Mesothelial cell of epicardium (in vitro differentiated cells): ENCODE results near the gene CTF1. TPM values are rescaled to one million over a fixed set of nuclear protein-coding genes. Genes with fewer than 3 reads are reported as not detected.
"Not testable (repeated sequence)": the region's sequence is repeated elsewhere in the genome, so short reads cannot be mapped to it uniquely, and the experiment has no call there.

Experiments
- DNase-seq, 2 experiments: peaks; one replicate each; pipeline ENCODE4 v3.0.0; 2021; ENCODE audit warnings: low spot score in 2 of 2; ENCODE audit not compliant: unreplicated experiment in 2 of 2
- H3K27ac Mint-ChIP-seq: 2 replicates; pipeline ENCODE4 v1.8.0; 2021; ENCODE audit warnings: mixed read lengths
- H3K27me3 Mint-ChIP-seq: 2 replicates; pipeline ENCODE4 v1.8.0; 2021; ENCODE audit warnings: low read depth, mixed read lengths
- H3K36me3 Mint-ChIP-seq: 2 replicates; pipeline ENCODE4 v1.8.0; 2021; ENCODE audit warnings: mixed read lengths
- H3K4me1 Mint-ChIP-seq: 2 replicates; pipeline ENCODE4 v1.8.0; 2021; ENCODE audit warnings: mixed read lengths
- H3K4me3 Mint-ChIP-seq: 2 replicates; pipeline ENCODE4 v1.8.0; 2021; ENCODE audit warnings: mild to moderate bottlenecking, moderate library complexity, mixed read lengths
- H3K9me3 Mint-ChIP-seq: 2 replicates; pipeline ENCODE4 v1.8.0; 2021; ENCODE audit warnings: mixed read lengths
- CTCF ChIP-seq: fragments of 200-600 bp; sonication (generic); IDR thresholded peaks from one replicate; pipeline ENCODE4 v1.5.0; 2021; ENCODE audit warnings: antibody characterized with exemption; ENCODE audit not compliant: unreplicated experiment
- total RNA-seq: library from RNA; stranded (reverse); gene quantifications from 3 replicates; pipeline ENCODE4 v1.2.1, GENCODE V29; 2021

Gene CTF1
- total RNA-seq, 1 donor from 2014 or later: 9.1 TPM

GRCh38 chr16:30885196-30885595, 11.2 kb upstream of the CTF1 start:
- no peak for DNase-seq
- no peak for TF ChIP-seq CTCF
- peaks cover 10% of the 10 kb centered on the region for H3K4me1 Mint-ChIP-seq
- H3K27ac Mint-ChIP-seq: no peak overlapping the region
- no peak overlapping the region for H3K4me3 Mint-ChIP-seq
- no peaks in the 10 kb centered on the region for H3K9me3 Mint-ChIP-seq
- H3K27me3 Mint-ChIP-seq: no peaks in the 10 kb centered on the region
- H3K36me3 Mint-ChIP-seq: peaks cover 37% of the 10 kb centered on the region

- Mint-ChIP-seq H3K4me1 (peaks cover 10% of the 10 kb centered on the region), H3K4me3 (no peak overlapping the region), H3K36me3 (peaks cover 34% of the 10 kb centered on the region), H3K27me3 (no peaks in the 10 kb centered on the region), H3K27ac (no peak overlapping the region), H3K9me3 (no peaks in the 10 kb centered on the region)
- TF ChIP-seq CTCF: no peak
- DNase-seq: no peak
Observed at GRCh38 chr16:30886145-30886544, 10.3 kb upstream of the CTF1 start.

GRCh38 chr16:30887927-30888326, 8.5 kb upstream of the CTF1 start:
- Mint-ChIP-seq H3K9me3 (no peaks in the 10 kb centered on the region), H3K4me1 (peaks cover 9% of the 10 kb centered on the region), H3K4me3 (no peak overlapping the region), H3K27ac (no peak overlapping the region), H3K27me3 (no peaks in the 10 kb centered on the region), H3K36me3 (peaks cover 29% of the 10 kb centered on the region)
- TF ChIP-seq CTCF: no peak
- DNase-seq: no peak

GRCh38 chr16:30888856-30889499, 7.4 kb upstream of the CTF1 start:
- Mint-ChIP-seq H3K27ac (no peak overlapping the region), H3K9me3 (no peaks in the 10 kb centered on the region), H3K4me1 (peaks cover 12% of the 10 kb centered on the region)

GRCh38 chr16:30889721-30890120, 6.7 kb upstream of the CTF1 start:
- Mint-ChIP-seq H3K4me1 (peaks cover 18% of the 10 kb centered on the region), H3K9me3 (no peaks in the 10 kb centered on the region), H3K36me3 (peaks cover 25% of the 10 kb centered on the region), H3K27ac (peak overlapping the region; percentile 91), H3K27me3 (no peaks in the 10 kb centered on the region), H3K4me3 (no peak overlapping the region)
- TF ChIP-seq CTCF: no peak
- no peak for DNase-seq

More at GRCh38 chr16:30888856-30889499, 7.4 kb upstream of the CTF1 start:
- no peak for DNase-seq
- H3K27me3 Mint-ChIP-seq: no peaks in the 10 kb centered on the region
- no peak for TF ChIP-seq CTCF
- H3K4me3 Mint-ChIP-seq: no peak overlapping the region
- H3K36me3 Mint-ChIP-seq: peaks cover 26% of the 10 kb centered on the region

GRCh38 chr16:30891043-30891823, 5.2 kb upstream of the CTF1 start:
- not testable (repeated sequence) for H3K27ac Mint-ChIP-seq, H3K4me3 Mint-ChIP-seq, H3K9me3 Mint-ChIP-seq, H3K27me3 Mint-ChIP-seq, DNase-seq
- peaks cover 33% of the 10 kb centered on the region for H3K4me1 Mint-ChIP-seq
- peaks cover 21% of the 10 kb centered on the region for H3K36me3 Mint-ChIP-seq
